Mucosa of descending colon (tissue), 3 donors: ENCODE results near the gene OSBPL2. TPM values are rescaled to one million over a fixed set of nuclear protein-coding genes. Genes with fewer than 3 reads are reported as not detected.

Experiments
- ATAC-seq: fragments of 200-7000 bp; cut with Tn5 transposase; one replicate; pipeline ENCODE4 v1.9.1; 2020; ENCODE audit warnings: mild to moderate bottlenecking, moderate library complexity
- DNase-seq, 3 donors: peaks; one replicate each; pipeline ENCODE4 v3.0.0-alpha.2; 2020
- H3K36me3 ChIP-seq: fragments of 200-600 bp; one replicate; pipeline ENCODE4 v1.8.0; 2021; ENCODE audit warnings: low read depth, mild to moderate bottlenecking
- H3K4me1 ChIP-seq: fragments of 200-600 bp; one replicate; pipeline ENCODE4 v1.8.0; 2021; ENCODE audit warnings: low read depth, mild to moderate bottlenecking
- H3K4me3 ChIP-seq: fragments of 200-600 bp; one replicate; pipeline ENCODE4 v1.8.0; 2021; ENCODE audit warnings: mild to moderate bottlenecking
- H3K9me3 ChIP-seq: fragments of 200-600 bp; one replicate; pipeline ENCODE4 v1.8.0; 2021; ENCODE audit warnings: mild to moderate bottlenecking
- intact Hi-C, 2 donors: fragments of 100-400 bp; cut with DNase I in 1 of 2; cut with micrococcal nuclease in 1 of 2; formaldehyde crosslinking; loops; one replicate each; pipeline versions ENCODE4 v1.11.0 to v1.11.1; 2022; cut with DNase I, micrococcal nuclease
- total RNA-seq, 3 donors: library from RNA; stranded (reverse); fragmentation: NEBNext Ultra II Directional in 2 of 3; extraction: Animal tissue kit (Norgen Biotek cat#: 25700) in 2 of 3; gene quantifications; one replicate each; pipeline versions ENCODE4 v1.2.1 to v1.2.4, GENCODE V29; 2021 to 2023
- TF ChIP-seq, protein P1 (sequence below): fragments of 200-600 bp; IDR thresholded peaks from one replicate; pipeline ENCODE4 v1.8.0; 2022; ENCODE audit warnings: antibody characterized with exemption, mild to moderate bottlenecking
- donor health status: DM: no; HTN: no; CAD: no; lungs with moderate emphysema.
- donor health status: DM: no; HTN: no; CAD: no.
- donor health status: DM: no; HTN: yes; CAD: no.

OSBPL2 gene
- total RNA-seq, 3 donors from 2014 or later: 87.0 to 111 (median 91.6) TPM

DNA sequence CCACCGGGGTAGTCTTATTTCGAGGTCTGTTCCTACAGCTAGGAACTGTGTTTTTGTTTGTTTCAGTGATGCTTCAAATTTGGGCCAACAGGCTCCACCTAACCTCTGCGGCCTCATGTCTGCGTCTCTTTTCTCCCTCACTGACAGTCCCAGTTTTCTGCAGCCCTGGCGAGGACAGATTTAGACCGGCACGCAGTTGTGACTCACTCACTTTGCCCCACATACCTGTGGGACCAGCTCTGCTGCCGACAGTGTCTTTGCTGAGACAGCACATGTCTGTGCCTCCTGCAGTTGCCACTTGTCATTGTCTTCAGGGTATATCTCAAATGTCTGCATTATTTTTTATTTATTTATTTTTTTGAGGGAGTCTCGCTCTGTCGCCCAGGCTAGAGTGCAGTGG is 29.2 kb downstream of the OSBPL2 start:
- no peaks in the 10 kb centered on the region for H3K4me1 ChIP-seq
- no peak overlapping the region for H3K4me3 ChIP-seq
- intact Hi-C loops: no loop called here
- ATAC-seq (no peak), DNase-seq (no peak)
- peaks cover 2% of the 10 kb centered on the region for H3K36me3 ChIP-seq
- H3K9me3 ChIP-seq: no peaks in the 10 kb centered on the region
- TF ChIP-seq, protein P1, sequence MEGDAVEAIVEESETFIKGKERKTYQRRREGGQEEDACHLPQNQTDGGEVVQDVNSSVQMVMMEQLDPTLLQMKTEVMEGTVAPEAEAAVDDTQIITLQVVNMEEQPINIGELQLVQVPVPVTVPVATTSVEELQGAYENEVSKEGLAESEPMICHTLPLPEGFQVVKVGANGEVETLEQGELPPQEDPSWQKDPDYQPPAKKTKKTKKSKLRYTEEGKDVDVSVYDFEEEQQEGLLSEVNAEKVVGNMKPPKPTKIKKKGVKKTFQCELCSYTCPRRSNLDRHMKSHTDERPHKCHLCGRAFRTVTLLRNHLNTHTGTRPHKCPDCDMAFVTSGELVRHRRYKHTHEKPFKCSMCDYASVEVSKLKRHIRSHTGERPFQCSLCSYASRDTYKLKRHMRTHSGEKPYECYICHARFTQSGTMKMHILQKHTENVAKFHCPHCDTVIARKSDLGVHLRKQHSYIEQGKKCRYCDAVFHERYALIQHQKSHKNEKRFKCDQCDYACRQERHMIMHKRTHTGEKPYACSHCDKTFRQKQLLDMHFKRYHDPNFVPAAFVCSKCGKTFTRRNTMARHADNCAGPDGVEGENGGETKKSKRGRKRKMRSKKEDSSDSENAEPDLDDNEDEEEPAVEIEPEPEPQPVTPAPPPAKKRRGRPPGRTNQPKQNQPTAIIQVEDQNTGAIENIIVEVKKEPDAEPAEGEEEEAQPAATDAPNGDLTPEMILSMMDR: no peak

DNA sequence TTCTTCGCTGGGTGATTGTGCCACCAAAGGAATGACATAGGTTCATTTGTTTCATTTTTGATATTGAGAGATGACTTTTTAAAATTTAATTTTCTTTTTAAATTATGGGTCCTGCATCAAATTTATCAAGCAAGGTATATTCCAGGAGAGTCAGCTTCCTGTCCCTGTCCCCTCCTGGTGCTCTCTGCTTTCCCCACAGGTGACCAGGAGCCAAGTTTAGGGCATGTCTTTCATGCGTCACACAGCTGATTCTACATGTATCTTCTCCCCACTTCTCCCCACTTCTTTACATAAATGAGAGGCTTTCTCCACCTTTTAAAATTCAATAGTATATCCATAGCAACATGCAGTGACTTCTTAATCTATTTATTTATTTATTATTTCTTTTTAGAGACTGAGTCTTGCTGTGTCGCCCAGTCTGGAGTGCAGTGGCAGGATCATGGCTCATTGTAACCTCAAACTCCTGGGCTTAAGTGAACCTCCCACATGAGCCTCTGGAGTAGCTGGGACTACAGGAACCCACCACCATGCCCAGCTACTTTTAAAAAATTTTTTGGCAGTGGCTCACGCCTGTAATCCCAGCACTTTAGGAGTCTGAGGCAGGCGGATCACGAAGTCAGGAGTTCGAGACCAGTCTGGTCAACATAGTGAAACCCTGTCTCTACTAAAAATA is 30.0 kb downstream of the OSBPL2 start:
- intact Hi-C loops: no loop called here
- ATAC-seq: no peak
- no peak overlapping the region for H3K4me3 ChIP-seq
- peaks cover 2% of the 10 kb centered on the region for H3K36me3 ChIP-seq
- no peaks in the 10 kb centered on the region for H3K9me3 ChIP-seq
- no peak for DNase-seq
- no peaks in the 10 kb centered on the region for H3K4me1 ChIP-seq
- TF ChIP-seq, protein P1: no peak

DNA sequence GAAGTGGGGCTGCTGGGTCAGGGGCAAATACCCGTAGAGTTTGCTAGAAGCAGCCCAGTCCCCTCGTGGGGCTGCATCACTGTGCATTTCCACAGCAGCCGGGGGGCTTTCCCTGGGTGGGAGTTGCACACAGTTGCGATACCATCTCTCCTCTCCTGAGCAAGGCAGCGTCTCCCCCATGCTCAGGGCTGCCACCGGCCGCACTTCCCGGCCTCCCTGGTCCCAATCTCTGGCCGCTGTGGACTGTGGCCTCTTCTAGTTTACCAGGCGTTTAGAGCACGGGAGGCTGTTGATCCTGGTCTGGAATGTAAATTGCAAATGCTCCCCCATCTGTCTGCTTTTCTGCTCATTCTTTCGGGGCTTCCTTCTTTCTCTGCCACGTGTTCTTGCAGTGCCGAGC is 31.1 kb downstream of the OSBPL2 start:
- TF ChIP-seq, protein P1: no peak
- Histone ChIP-seq H3K4me1 (no peaks in the 10 kb centered on the region), H3K9me3 (no peaks in the 10 kb centered on the region), H3K36me3 (peaks cover 2% of the 10 kb centered on the region), H3K4me3 (no peak overlapping the region)
- ATAC-seq (no peak), DNase-seq (no peak)
- intact Hi-C loops: no loop called here

DNA sequence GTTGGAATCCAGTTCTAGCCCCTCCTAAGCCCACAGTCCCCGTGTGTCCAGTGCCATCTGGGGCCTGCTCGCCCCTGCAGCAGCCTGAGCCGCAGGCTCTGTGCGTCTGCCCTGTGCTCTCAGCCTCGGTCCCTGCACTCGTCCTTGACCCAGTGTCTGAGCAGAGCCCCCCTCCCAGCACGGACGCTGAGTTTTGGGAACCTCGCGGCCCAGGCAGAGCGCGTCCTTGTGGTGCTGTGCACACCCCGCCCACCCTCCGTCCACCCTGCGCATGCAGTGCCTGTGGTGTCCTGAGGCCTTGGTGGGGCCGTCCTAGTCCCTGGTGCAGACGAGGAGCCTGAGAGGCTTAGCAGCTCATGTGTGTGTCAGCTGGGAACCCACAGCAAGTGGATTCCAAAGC is 31.6 kb downstream of the OSBPL2 start:
- Histone ChIP-seq H3K4me3 (no peak overlapping the region), H3K4me1 (no peaks in the 10 kb centered on the region), H3K9me3 (no peaks in the 10 kb centered on the region), H3K36me3 (peaks cover 2% of the 10 kb centered on the region)
- no peak for DNase-seq
- TF ChIP-seq, protein P1: no peak
- intact Hi-C loops: no loop called here
- no peak for ATAC-seq

DNA sequence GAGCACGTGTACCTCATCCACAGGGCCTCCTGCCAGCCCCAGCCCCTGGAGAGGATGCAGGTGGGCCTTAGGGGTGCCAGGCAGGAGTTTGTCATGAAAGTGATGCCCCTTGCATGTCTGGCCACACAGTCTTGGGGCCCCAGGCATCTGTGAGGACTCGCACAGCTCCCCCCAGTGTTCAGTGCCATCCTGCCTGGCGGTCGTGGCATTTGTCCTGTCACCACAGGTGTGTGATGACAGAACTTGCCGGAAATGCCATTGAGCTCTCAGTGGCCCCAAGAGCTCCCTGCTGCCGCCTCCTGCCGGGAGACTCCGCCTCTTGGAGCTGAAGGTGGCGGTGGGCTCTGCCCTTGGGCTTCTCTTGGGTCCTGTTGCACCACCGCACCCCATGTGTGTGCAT is 33.9 kb downstream of the OSBPL2 start:
- DNase-seq: no peak
- H3K4me1 ChIP-seq: no peaks in the 10 kb centered on the region

More for the DNA sequence above, 33.9 kb downstream of the OSBPL2 start:
- peak; percentile 15 for ATAC-seq
- no peaks in the 10 kb centered on the region for H3K9me3 ChIP-seq
- TF ChIP-seq, protein P1: no peak
- no peak overlapping the region for H3K4me3 ChIP-seq
- no peaks in the 10 kb centered on the region for H3K36me3 ChIP-seq
- intact Hi-C loops: no loop called here
